HG03135 (cell line): ENCODE data around the gene SEPHS2.
"Not testable (repeated sequence)": the region's sequence is repeated elsewhere in the genome, so short reads cannot be mapped to it uniquely, and the experiment has no call there.

Experiments
- ATAC-seq: cut with Tn5 transposase; IDR thresholded peaks from one replicate; pipeline ENCODE4 v1.9.1; 2021; ENCODE audit warnings: mild to moderate bottlenecking, moderate library complexity; ENCODE audit not compliant: unreplicated experiment

Gene SEPHS2

GRCh38 chr16:30399435-30400186 is 46.1 kb downstream of the SEPHS2 start:
- ATAC-seq = no peak

- no peak for ATAC-seq
Observed at GRCh38 chr16:30398661-30399434, 46.8 kb downstream of the SEPHS2 start.

GRCh38 chr16:30397776-30398660 is 47.7 kb downstream of the SEPHS2 start:
- ATAC-seq = no peak

GRCh38 chr16:30397056-30397455 is 48.6 kb downstream of the SEPHS2 start:
- no peak for ATAC-seq

- not testable (repeated sequence) for ATAC-seq
Observed at GRCh38 chr16:30396627-30397026, 49.0 kb downstream of the SEPHS2 start.

- no peak for ATAC-seq
Observed at GRCh38 chr16:30395992-30396585, 49.6 kb downstream of the SEPHS2 start.

GRCh38 chr16:30395155-30395991 is 50.3 kb downstream of the SEPHS2 start, which contains the start of gene ZNF48:
Gene ZNF48, plus strand, starts transcription at chr16:30395420. Its CDS starts 375 bp downstream, at chr16:30395795.
- ATAC-seq = peak; percentile 52

- ATAC-seq = no peak
Observed at GRCh38 chr16:30394592-30395154, 51.0 kb downstream of the SEPHS2 start.
